ENCODE measurements around the gene ATP11A.

The ATP11A gene

GRCh38 chr13:112803422-112803821 is 113.6 kb downstream of the ATP11A start:
- DNase-seq = no peak

- DNase-seq = no peak
Measured at GRCh38 chr13:112804374-112804773, 114.5 kb downstream of the ATP11A start.

GRCh38 chr13:112806739-112807652 is 117.2 kb downstream of the ATP11A start:
- no peak for DNase-seq

GRCh38 chr13:112807653-112808376 is 118.0 kb downstream of the ATP11A start:
- DNase-seq = no peak

- no peak for DNase-seq
Measured at GRCh38 chr13:112808377-112809140, 118.7 kb downstream of the ATP11A start.

- DNase-seq = peak; percentile 65
Measured at GRCh38 chr13:112809332-112810315, 119.8 kb downstream of the ATP11A start.

- no peak for DNase-seq
Measured at GRCh38 chr13:112810608-112811007, 120.8 kb downstream of the ATP11A start.

- DNase-seq = no peak
Measured at GRCh38 chr13:112812306-112813055, 122.6 kb downstream of the ATP11A start.

GRCh38 chr13:112813552-112813951 is 123.7 kb downstream of the ATP11A start:
- DNase-seq = no peak

GRCh38 chr13:112814905-112815585 is 125.2 kb downstream of the ATP11A start:
- no peak for DNase-seq

- DNase-seq = no peak
Measured at GRCh38 chr13:112815871-112816270, 126.0 kb downstream of the ATP11A start.

GRCh38 chr13:112818040-112818697 is 128.3 kb downstream of the ATP11A start:
- no peak for DNase-seq

- no peak for DNase-seq
Measured at GRCh38 chr13:112818698-112819045, 128.8 kb downstream of the ATP11A start.

GRCh38 chr13:112819111-112819510 is 129.3 kb downstream of the ATP11A start:
- no peak for DNase-seq

- no peak for DNase-seq
Measured at GRCh38 chr13:112819816-112820215, 130.0 kb downstream of the ATP11A start.

GRCh38 chr13:112820318-112820717 is 130.5 kb downstream of the ATP11A start:
- no peak for DNase-seq

- no peak for DNase-seq
Measured at GRCh38 chr13:112821340-112822055, 131.7 kb downstream of the ATP11A start.

- no peak for DNase-seq
Measured at GRCh38 chr13:112822851-112823250, 133.0 kb downstream of the ATP11A start.

- DNase-seq = no peak
Measured at GRCh38 chr13:112824429-112824828, 134.6 kb downstream of the ATP11A start.

All from retina (tissue), 1 donor.